Dendritic cell treated with granulocyte-macrophage colony-stimulating factor and Interleukin-4, amounts not matched to agents 40 ng/mL and 50 ng/mL, for 4 days (primary cell): ENCODE measurements around the gene DPEP3.

Experiments
- H3K27ac Mint-ChIP-seq: one replicate; pipeline ENCODE4 v1.8.0; 2022; ENCODE audit warnings: mild to moderate bottlenecking, mixed read lengths
- H3K27me3 Mint-ChIP-seq: one replicate; pipeline ENCODE4 v1.8.0; 2022; ENCODE audit warnings: mild to moderate bottlenecking, mixed read lengths
- H3K36me3 Mint-ChIP-seq: one replicate; pipeline ENCODE4 v1.8.0; 2022; ENCODE audit warnings: low read depth, mixed read lengths
- H3K4me1 Mint-ChIP-seq: one replicate; pipeline ENCODE4 v1.8.0; 2022; ENCODE audit warnings: low read depth, mixed read lengths
- H3K4me3 Mint-ChIP-seq: one replicate; pipeline ENCODE4 v1.8.0; 2022; ENCODE audit warnings: mild to moderate bottlenecking, moderate library complexity, mixed read lengths
- H3K9me3 Mint-ChIP-seq: one replicate; pipeline ENCODE4 v1.8.0; 2022; ENCODE audit warnings: mixed read lengths
- intact Hi-C: fragments of 100-400 bp; cut with micrococcal nuclease; formaldehyde crosslinking; loops from one replicate; pipeline ENCODE4 v1.15.0; 2022

The DPEP3 gene

DNA sequence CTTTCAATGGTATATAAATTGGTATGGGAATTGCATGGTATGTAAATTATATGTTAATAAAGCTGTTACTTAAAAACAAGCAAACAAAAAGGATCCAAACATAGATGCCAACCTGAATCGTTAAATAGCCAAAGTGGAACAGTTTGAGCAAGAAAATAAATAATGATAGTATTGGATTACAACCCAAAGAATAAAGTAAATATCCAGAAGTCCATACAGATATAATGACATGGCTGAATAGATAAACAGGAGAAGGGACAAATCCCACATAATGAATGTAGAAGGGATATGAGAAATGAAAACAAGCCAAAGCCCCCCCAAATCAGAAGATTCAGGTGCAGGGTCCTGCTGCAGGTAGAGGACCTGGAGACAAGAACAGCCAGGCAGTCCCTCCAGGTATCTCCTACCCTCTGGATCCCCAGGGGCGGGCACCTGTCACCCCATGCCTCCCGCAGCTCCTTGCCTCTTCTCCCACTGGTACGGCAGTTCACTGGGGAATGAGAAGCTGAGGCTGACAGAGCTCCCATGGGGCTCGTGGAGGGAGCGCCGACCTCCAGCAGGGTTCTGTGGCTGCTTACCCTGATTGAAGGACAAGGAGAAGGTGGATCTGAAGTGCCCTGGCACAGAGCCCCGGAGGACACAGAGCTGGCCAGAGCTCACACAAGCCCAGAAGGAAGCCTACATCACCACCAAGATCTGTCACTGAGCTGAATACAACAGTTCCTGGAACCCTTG lies 26.5 kb downstream of the DPEP3 start:
- intact Hi-C loops, result no loop called here
- Mint-ChIP-seq H3K4me1 (no peaks in the 10 kb centered on the region), H3K9me3 (no peaks in the 10 kb centered on the region), H3K27me3 (no peaks in the 10 kb centered on the region), H3K27ac (no peak overlapping the region), H3K36me3 (peaks cover 78% of the 10 kb centered on the region), H3K4me3 (no peak overlapping the region)

DNA sequence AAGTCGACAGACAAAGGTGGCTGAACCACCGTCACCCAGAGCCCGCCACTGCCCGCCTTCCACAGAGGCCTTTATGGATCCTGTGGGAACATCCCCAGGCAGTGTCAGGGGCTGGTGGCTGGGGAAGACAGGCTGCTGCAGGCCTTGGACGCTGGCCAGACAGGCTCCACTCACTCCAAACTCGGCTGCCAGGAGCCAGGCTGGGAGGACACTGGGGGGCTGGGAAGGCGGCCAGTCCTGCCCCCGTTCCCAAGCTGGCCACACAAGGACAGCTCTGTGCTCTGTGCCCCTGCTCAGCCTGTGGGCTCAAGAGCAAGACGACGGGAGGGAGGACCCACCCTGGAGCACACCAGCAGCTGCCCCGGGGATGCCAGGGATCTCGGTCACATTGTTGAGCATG lies 28.8 kb downstream of the DPEP3 start:
- Mint-ChIP-seq H3K36me3 (peaks cover 84% of the 10 kb centered on the region), H3K27ac (no peak overlapping the region), H3K27me3 (no peaks in the 10 kb centered on the region), H3K4me1 (no peaks in the 10 kb centered on the region), H3K4me3 (no peak overlapping the region), H3K9me3 (no peaks in the 10 kb centered on the region)
- intact Hi-C loops, result no loop called here

DNA sequence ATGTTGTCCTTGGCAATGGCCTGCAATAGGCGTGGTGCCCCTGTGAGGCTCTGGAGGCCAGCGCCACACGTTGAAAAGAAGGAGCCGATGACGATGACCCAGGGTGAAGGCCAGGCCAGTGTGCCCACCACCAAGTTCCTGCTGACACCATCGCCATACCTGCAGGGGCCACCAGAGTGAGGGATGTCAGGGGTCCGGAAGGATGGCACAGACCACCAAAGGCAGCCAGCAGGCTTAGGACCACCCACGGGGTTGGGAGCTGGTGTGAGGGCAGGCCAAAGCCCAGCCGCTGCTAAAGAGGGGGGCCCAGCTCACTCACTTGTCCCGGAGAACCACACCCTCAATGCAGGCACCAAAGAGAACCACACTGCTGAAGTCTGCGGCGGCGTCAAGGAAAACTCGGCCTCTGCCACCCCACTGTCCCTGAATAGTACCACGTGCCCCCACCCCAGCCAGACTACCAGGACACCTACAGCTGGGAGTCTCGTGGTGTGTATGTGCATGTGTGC lies 29.9 kb downstream of the DPEP3 start:
- no peaks in the 10 kb centered on the region for H3K9me3 Mint-ChIP-seq
- H3K4me3 Mint-ChIP-seq, result no peak overlapping the region
- intact Hi-C loops, result no loop called here
- H3K27ac Mint-ChIP-seq, result no peak overlapping the region
- peaks cover 91% of the 10 kb centered on the region for H3K36me3 Mint-ChIP-seq
- no peaks in the 10 kb centered on the region for H3K27me3 Mint-ChIP-seq
- no peaks in the 10 kb centered on the region for H3K4me1 Mint-ChIP-seq

DNA sequence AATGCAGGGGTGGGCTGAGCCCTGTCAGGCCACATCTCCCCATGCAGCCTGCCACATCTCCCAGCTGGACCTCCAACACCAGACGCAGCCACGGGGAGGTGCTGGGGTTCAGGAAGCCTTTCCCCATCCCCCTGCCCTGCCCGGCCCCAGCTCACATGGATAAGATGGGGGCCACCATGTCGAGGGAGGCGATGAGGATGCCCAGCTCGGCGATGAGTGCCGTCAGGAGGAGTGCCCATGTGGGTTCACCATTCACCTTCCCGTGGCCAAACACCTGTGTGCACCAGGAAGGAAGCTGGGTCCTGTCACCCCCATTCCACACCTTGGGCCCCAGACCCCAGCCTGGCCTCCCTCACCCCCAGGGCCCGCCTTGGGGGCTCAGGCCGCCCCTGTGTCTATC lies 30.7 kb downstream of the DPEP3 start:
- no peaks in the 10 kb centered on the region for H3K9me3 Mint-ChIP-seq
- intact Hi-C loops, result no loop called here
- no peaks in the 10 kb centered on the region for H3K27me3 Mint-ChIP-seq
- H3K36me3 Mint-ChIP-seq, result peaks cover 91% of the 10 kb centered on the region
- no peaks in the 10 kb centered on the region for H3K4me1 Mint-ChIP-seq
- no peak overlapping the region for H3K4me3 Mint-ChIP-seq
- no peak overlapping the region for H3K27ac Mint-ChIP-seq

DNA sequence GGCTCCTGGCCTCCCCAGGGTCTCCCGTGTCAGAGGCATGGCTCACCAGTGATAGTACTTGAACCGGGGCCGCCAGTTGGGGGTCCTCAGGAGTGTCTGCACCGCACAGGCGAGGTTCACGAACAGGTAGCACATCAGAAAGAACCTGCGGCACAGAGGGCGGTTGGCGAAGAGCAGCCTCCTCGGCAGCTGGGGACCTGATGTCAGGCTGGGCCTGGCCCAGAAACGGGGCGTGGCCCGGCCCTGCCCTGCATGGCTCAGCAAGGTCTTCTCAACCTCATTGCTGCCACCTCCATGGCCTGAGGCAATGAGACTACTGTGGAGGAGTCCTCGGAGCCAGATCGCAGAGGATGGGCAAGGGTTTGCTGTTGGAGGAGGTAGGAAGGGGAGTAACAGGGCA lies 32.3 kb downstream of the DPEP3 start:
- H3K27ac Mint-ChIP-seq, result no peak overlapping the region
- H3K4me1 Mint-ChIP-seq, result no peaks in the 10 kb centered on the region
- H3K9me3 Mint-ChIP-seq, result no peaks in the 10 kb centered on the region
- H3K27me3 Mint-ChIP-seq, result no peaks in the 10 kb centered on the region
- peaks cover 95% of the 10 kb centered on the region for H3K36me3 Mint-ChIP-seq
- H3K4me3 Mint-ChIP-seq, result no peak overlapping the region
- intact Hi-C loops, result no loop called here

DNA sequence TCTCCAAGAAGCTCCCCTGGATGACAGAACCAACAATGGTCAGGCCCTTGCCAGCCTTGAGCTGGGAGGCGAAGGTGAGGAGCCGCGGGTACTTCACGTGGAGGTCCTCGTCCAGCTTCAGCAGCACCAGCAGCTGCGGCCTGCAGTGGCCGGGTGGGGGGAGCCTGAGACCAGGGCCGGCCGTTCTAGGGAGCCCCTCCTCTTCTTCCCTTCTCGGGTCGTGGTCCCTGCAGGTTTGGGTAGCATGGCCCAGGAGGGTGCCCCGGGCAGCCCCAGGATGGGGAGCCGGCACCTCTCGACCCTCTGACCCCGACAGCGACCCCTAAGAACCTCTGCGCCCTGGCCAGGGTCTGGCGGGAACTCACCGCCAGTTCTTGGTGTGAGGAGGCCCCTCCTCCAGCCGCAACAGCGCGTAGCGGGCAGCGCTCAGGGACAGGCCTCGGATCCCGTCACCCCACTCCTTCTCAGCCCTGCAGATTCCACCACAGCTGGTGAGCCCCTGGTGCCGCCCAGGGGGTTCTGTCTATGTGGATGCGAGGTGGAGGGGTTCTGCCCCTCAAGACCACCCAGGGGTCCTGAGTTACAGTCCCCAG lies 33.2 kb downstream of the DPEP3 start:
- H3K4me3 Mint-ChIP-seq, result no peak overlapping the region
- peaks cover 100% of the 10 kb centered on the region for H3K36me3 Mint-ChIP-seq
- intact Hi-C loops, result no loop called here
- H3K27me3 Mint-ChIP-seq, result no peaks in the 10 kb centered on the region
- no peak overlapping the region for H3K27ac Mint-ChIP-seq
- no peaks in the 10 kb centered on the region for H3K9me3 Mint-ChIP-seq
- H3K4me1 Mint-ChIP-seq, result no peaks in the 10 kb centered on the region

DNA sequence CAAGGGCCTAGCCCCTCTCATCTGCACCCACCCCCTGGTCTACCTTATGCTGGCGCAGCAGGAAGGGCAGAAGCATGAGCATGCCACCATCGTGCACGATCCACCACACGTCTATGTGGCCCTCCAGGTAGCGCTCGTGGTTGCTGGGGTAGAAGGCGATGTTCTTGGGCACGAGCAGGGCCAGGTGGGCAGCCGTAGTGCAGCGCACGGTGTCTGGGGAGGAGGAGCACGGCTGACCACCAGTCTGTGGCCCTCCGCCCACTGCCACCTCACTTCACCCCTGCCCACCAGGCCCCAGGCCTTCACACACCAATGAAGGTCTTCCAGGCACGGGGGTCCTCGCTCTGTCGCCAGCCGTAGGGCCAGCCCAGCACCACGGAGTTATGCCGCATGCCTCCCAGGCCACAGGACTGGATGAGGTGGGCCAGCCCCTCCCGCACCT lies 34.1 kb downstream of the DPEP3 start:
- Mint-ChIP-seq H3K27me3 (no peaks in the 10 kb centered on the region), H3K4me1 (peaks cover 7% of the 10 kb centered on the region), H3K27ac (no peak overlapping the region), H3K9me3 (no peaks in the 10 kb centered on the region), H3K36me3 (peaks cover 100% of the 10 kb centered on the region), H3K4me3 (no peak overlapping the region)
- intact Hi-C loops, result no loop called here

DNA sequence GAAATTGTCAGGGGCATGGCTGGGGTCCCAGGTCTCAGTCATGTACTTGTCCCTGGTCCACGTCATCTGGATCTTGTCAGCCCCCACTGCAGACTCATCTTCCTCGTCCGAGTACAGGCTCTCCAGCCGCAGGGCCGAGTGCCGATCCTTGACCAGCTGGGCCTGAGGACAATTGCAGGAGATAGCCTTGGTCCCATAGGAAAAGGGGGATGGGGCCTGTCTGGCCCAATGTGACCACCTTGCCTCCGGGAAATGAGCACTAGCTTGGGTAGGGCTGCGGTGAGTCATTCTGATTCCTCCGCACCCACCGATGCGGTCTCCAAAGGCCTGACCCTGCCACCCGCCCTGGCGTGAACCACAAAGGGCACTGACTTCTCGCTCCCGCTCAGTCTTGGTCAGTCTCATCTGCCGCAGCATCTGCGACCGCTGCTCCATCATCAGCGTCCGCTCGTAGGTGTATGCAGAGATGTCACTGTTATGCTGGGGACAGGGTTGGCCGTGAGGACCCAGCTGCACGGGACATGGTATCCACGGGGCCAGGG lies 34.8 kb downstream of the DPEP3 start:
- Mint-ChIP-seq H3K36me3 (peaks cover 93% of the 10 kb centered on the region), H3K27ac (no peak overlapping the region), H3K9me3 (no peaks in the 10 kb centered on the region), H3K4me3 (no peak overlapping the region), H3K4me1 (peaks cover 7% of the 10 kb centered on the region), H3K27me3 (no peaks in the 10 kb centered on the region)
- intact Hi-C loops, result no loop called here

DNA sequence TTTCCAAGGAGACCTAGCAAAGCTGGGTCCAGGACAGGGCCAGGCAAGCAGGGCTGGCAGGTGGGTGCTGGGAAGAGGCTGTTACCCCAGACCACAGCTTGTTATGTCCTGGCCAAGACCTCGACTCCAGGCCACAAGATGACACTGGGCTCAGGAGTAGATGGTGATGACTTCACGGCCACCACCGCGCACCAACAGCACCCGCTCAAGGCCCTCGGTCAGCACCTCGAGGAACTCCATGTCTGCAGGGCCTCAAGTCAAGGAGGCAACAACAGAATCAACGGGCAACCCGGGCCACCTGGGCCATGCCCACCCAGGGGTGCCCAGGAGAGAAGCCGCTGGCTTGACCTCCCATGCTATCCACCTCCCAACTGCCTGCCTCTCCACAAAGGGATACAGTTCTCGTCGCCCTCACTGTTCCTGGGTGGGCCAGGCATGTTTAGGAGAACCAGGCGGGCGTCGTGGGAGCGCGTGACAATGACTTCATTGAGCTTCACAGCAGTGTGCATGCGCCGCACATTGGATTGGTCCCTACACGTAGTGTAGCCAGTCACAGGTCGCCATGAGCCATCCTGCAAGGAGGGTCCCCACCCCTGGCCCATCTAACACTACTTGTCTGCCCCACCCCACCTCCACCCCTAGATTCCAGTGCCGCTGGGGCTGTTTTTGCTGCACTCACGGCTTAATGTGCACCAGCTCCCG lies 35.5 kb downstream of the DPEP3 start:
- H3K27ac Mint-ChIP-seq, result no peak overlapping the region
- intact Hi-C loops, result no loop called here
- peaks cover 13% of the 10 kb centered on the region for H3K4me1 Mint-ChIP-seq
- H3K27me3 Mint-ChIP-seq, result no peaks in the 10 kb centered on the region
- no peak overlapping the region for H3K4me3 Mint-ChIP-seq
- no peaks in the 10 kb centered on the region for H3K9me3 Mint-ChIP-seq
- peaks cover 92% of the 10 kb centered on the region for H3K36me3 Mint-ChIP-seq

DNA sequence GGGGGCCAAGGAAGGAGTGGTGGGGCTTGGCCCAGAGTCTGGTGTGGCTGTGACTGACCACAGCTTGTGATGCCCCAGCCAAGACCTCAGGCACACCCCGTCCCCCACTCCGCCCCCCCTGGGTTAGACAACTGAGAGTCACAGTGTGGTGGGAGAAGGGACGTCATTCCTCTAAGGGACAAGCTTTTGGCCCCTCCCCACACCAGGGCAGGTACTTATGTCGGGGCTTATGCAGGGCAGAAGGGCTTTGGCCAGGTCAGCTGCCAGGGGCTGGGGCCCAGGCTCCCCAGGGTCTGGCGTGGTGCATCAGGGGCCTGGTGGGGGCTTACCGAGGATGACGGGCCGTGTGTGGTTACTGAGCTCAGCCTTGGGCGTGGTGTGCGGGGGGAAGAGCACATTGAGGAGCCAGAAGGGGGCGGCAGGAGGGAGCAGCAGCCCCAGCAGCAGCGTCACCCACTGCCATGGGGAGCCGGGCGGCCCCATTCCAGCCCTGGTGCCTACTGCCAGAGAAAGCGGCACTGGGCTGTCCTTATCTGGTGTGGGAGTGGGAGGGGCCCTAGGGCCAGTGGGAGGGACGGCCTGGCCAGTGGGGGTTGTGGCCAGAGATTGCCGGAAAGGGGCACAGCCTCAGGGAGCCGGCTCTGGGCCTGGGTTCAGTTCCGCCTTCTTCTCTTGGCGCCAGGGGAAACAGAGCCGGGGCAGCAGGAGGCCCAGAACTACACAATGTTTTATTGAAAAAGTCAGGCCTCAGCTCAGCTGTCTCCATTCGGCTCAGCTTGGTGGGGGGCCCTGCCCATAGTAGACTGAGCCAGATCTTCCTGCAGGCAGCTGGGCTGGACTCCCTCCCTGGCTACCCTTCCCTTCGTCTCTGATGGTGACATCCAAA lies 36.4 kb downstream of the DPEP3 start, which contains the start of gene LCAT:
LCAT (minus strand) TSS at position 502 of the 886 bp plus-strand sequence; CDS start at position 483, 19 bp downstream.
- intact Hi-C loops, result no loop called here
- H3K27me3 Mint-ChIP-seq, result no peaks in the 10 kb centered on the region
- H3K4me3 Mint-ChIP-seq, result no peak within 1 kb of the TSS
- no peak within 1 kb of the TSS for H3K27ac Mint-ChIP-seq
- peaks cover 90% of the 10 kb centered on the region for H3K36me3 Mint-ChIP-seq
- H3K9me3 Mint-ChIP-seq, result no peaks in the 10 kb centered on the region
- peaks cover 19% of the 10 kb centered on the region for H3K4me1 Mint-ChIP-seq

DNA sequence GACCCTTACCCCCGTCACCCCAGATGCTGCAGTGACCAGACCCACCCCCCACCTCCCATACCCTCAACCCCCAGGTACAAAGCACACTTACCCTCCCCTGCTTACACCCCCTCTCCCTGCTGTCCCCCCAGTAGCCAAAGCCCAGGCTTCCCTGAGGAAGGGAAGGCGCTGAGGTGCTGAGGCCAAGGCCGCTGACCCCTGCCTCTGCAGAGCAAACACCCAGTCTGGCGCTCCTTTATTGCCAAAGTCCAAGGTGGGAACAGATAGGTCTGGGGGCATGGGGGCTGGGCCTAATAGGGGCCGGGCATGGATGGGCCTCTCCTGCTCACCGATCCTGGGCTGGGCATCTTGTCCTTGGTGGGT lies 37.1 kb downstream of the DPEP3 start:
- Mint-ChIP-seq H3K36me3 (peaks cover 84% of the 10 kb centered on the region), H3K9me3 (no peaks in the 10 kb centered on the region), H3K27me3 (no peaks in the 10 kb centered on the region), H3K27ac (no peak overlapping the region), H3K4me1 (peaks cover 19% of the 10 kb centered on the region), H3K4me3 (no peak overlapping the region)
- intact Hi-C loops, result no loop called here

DNA sequence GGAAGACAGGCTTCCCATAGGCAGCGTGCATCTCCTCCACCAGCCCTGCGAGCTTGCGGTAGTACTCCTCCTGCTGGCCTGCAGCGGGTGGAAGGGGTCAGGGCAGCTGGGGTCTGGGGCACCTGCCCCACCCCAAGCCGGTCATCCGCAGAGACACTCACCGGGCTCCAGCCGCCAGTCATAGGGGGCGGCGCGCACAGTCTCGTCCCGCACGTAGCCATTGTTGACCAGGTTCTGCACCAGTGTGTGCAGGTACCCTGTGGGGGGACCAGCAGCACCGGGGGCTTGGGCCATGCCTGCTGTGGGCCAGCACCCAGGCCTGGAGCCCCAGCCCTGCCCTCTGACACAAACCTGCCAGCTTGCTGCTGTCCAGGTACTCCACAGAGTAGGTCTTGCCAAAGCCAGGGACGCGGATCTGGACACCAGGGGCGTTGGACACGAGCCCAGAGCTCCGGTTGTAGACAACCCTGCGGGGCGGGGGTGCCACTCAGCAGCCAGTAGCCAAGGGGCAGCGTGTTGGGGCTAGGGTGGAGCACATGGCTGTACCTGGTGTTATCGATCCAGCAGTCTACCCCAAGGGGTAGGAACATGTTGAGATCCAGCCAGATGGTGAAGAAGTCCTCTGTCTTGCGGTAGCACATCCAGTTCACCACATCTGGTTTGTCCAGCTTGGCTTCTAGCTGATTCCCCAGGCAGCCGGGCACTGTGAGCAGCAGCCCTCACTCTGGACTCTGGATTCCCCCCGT lies 37.6 kb downstream of the DPEP3 start:
- intact Hi-C loops, result no loop called here
- no peak overlapping the region for H3K27ac Mint-ChIP-seq
- no peaks in the 10 kb centered on the region for H3K27me3 Mint-ChIP-seq

DNA sequence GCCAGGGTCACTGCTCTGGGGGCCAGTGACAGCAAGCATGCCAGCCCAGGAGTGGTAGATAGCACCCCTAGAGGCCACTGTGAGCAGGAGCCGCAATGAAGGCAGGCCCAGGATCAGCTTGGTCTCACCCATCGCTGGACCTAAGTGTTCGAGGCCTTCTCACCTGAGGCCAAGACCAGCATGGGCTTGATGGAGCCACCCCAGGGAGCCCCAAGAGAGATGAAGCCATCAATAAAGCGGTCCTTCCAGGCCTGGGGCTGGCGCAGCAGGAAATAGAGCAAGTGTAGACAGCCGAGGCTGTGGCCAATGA lies 38.1 kb downstream of the DPEP3 start:
- Mint-ChIP-seq H3K9me3 (no peaks in the 10 kb centered on the region), H3K27ac (no peak overlapping the region), H3K4me3 (no peak overlapping the region), H3K36me3 (peaks cover 73% of the 10 kb centered on the region), H3K27me3 (no peaks in the 10 kb centered on the region), H3K4me1 (peaks cover 23% of the 10 kb centered on the region)
- intact Hi-C loops, result no loop called here

More for the DNA sequence above, 37.6 kb downstream of the DPEP3 start:
- H3K4me3 Mint-ChIP-seq, result no peak overlapping the region
- H3K36me3 Mint-ChIP-seq, result peaks cover 78% of the 10 kb centered on the region
- H3K4me1 Mint-ChIP-seq, result peaks cover 19% of the 10 kb centered on the region
- no peaks in the 10 kb centered on the region for H3K9me3 Mint-ChIP-seq
